K562 (cell line): ENCODE results near the gene ACTRT2. TPM values are rescaled to one million over a fixed set of nuclear protein-coding genes. Genes with fewer than 3 reads are reported as not detected.

Source experiments
- ATAC-seq: fragments of 200-7000 bp; cut with Tn5 transposase; 3 replicates; pipeline ENCODE4 v1.9.1; 2020; ENCODE audit warnings: moderate library complexity
- BruUV-seq: library from RNA; stranded (reverse); fragments of 400-500 nt; replicated peaks from 2 replicates; lab custom pipeline; 2021; lab: Mats Ljungman, UMichigan
- CTCF ChIA-PET: fragments of 300-600 bp; formaldehyde crosslinking; extraction: SDS; loops from one replicate; lab custom pipeline; 2021; ENCODE audit warnings: low intra/inter-chr PET ratio; lab: Yijun Ruan, JAX
- POLR2A ChIA-PET: fragments of 300-600, 350-650 bp; sonication (Branson Sonifier 250); formaldehyde crosslinking; extraction: SDS; loops from one replicate; lab custom pipeline; 2021; ENCODE audit warnings: antibody characterized with exemption, inconsistent platforms; lab: Yijun Ruan, JAX
- DNase-seq, 4 experiments: peaks; one replicate each; pipeline versions ENCODE4 v3.0.0 to v3.0.0-alpha.2; 2011 to 2018; ENCODE audit warnings: low spot score in 3 of 4, mixed read lengths in 3 of 4; ENCODE audit errors: extremely low read depth in 1 of 4
- FAIRE-seq: peaks from 2 replicates; lab custom pipeline; 2011; peaks lifted over from hg19 to GRCh38; lab: Jason Lieb, UNC
- H2AFZ ChIP-seq: 2 replicates; pipeline ENCODE4 v1.6.0; 2011; ENCODE audit warnings: low read depth, low read length, control low read depth, inconsistent platforms
- H3K27ac ChIP-seq: fragments of 200-600 bp; 3 replicates; pipeline ENCODE4 v1.8.0; 2011; ENCODE audit warnings: low read depth, mild to moderate bottlenecking, control low read depth, inconsistent platforms, low read length, moderate library complexity, mixed read lengths; ENCODE audit errors: extremely low read depth
- H3K27me3 ChIP-seq, 2 experiments: fragments of 300-600 bp in 1 of 2; 2 replicates in 1 of 2; 3 replicates in 1 of 2; pipeline versions ENCODE4 v1.6.0 to v1.8.0; 2011; ENCODE audit warnings: inconsistent platforms in 2 of 2, low read length in 2 of 2, mild to moderate bottlenecking in 1 of 2, mixed read lengths in 1 of 2, moderate library complexity in 1 of 2; ENCODE audit not compliant: control insufficient read depth in 2 of 2, insufficient read depth in 2 of 2
- H3K36me3 ChIP-seq: fragments of 300-600 bp; 3 replicates; pipeline ENCODE4 v1.8.0; 2011; ENCODE audit warnings: mild to moderate bottlenecking, low read length, inconsistent platforms; ENCODE audit not compliant: control insufficient read depth, insufficient read depth
- H3K4me1 ChIP-seq, 2 experiments: fragments of 200-600 bp in 1 of 2; replicated peaks in 1 of 2; 2 replicates in 1 of 2; 3 replicates in 1 of 2; pipeline versions ENCODE4 v1.5.1 to v1.8.0; 2011; ENCODE audit warnings: inconsistent platforms in 2 of 2, low read length in 2 of 2, mild to moderate bottlenecking in 1 of 2, mixed read lengths in 1 of 2, moderate library complexity in 1 of 2; ENCODE audit not compliant: control insufficient read depth in 2 of 2, insufficient read depth in 2 of 2
- H3K4me2 ChIP-seq: 2 replicates; pipeline ENCODE4 v1.6.1; 2011; ENCODE audit warnings: low read length, control low read depth, inconsistent platforms, mixed read lengths; ENCODE audit not compliant: insufficient read depth
- H3K4me3 ChIP-seq: fragments of 200-600 bp; sonication (generic), shearing (Covaris generic); 2 replicates; pipeline ENCODE4 v1.5.1; 2016; ENCODE audit warnings: control low read depth, inconsistent platforms
- H3K79me2 ChIP-seq: fragments of 200-600 bp; 3 replicates; pipeline ENCODE4 v1.8.0; 2011; ENCODE audit warnings: low read length, inconsistent platforms; ENCODE audit not compliant: control insufficient read depth, insufficient read depth
- H3K9ac ChIP-seq, 2 experiments: 2 replicates each; pipeline versions ENCODE4 v1.6.0 to v1.6.1; 2011; ENCODE audit warnings: low read depth in 2 of 2, low read length in 2 of 2, control low read depth in 1 of 2, inconsistent platforms in 1 of 2, mild to moderate bottlenecking in 1 of 2, mixed read lengths in 1 of 2; ENCODE audit not compliant: insufficient read depth in 1 of 2
- H3K9me1 ChIP-seq: one replicate; pipeline ENCODE4 v1.6.0; 2011; ENCODE audit warnings: inconsistent platforms, mild to moderate bottlenecking, low read length, moderate library complexity; ENCODE audit not compliant: control insufficient read depth, insufficient read depth
- H3K9me3 ChIP-seq: replicated peaks from 2 replicates; pipeline ENCODE4 v1.5.1; 2011; ENCODE audit warnings: low read depth, low read length, inconsistent platforms; ENCODE audit not compliant: control insufficient read depth, insufficient read depth
- H4K20me1 ChIP-seq: replicated peaks from 2 replicates; pipeline ENCODE4 v1.6.1; 2011; ENCODE audit warnings: low read length, inconsistent platforms, mixed read lengths; ENCODE audit not compliant: control insufficient read depth, insufficient read depth
- BRF2 ChIP-seq: IDR thresholded peaks from 3 replicates; pipeline ENCODE4 v1.6.1; 2011; ENCODE audit warnings: borderline replicate concordance, mild to moderate bottlenecking; ENCODE audit not compliant: insufficient read length, insufficient read depth
- DACH1 ChIP-seq: fragments of 450-650 bp; IDR thresholded peaks from 2 replicates; pipeline ENCODE4 v1.6.1; 2018; ENCODE audit not compliant: partially characterized antibody
- MAFF ChIP-seq: IDR thresholded peaks from 2 replicates; pipeline ENCODE4 v1.6.1; 2012; ENCODE audit warnings: low read length, improper control_type of control experiment
- POLR2G ChIP-seq: fragments of 200-400 bp; formaldehyde crosslinking; IDR thresholded peaks from 2 replicates; pipeline ENCODE4 v1.6.1; 2017; ENCODE audit warnings: low read depth, mild to moderate bottlenecking, antibody characterized with exemption, low read length, moderate library complexity
- PRDM10 ChIP-seq: fragments of 450-650 bp; IDR thresholded peaks from 2 replicates; pipeline ENCODE4 v1.6.1; 2018; ENCODE audit not compliant: partially characterized antibody
- SPI1 ChIP-seq: IDR thresholded peaks from 2 replicates; pipeline ENCODE4 v1.6.1; 2011; ENCODE audit warnings: low read depth, low read length, control low read depth, borderline replicate concordance
- ZFP1 ChIP-seq: fragments of 450-650 bp; formaldehyde crosslinking; IDR thresholded peaks from 2 replicates; pipeline ENCODE4 v1.4.0; 2020; ENCODE audit warnings: mild to moderate bottlenecking, mixed read lengths
- ZNF407 ChIP-seq: fragments of 450-650 bp; IDR thresholded peaks from 2 replicates; pipeline ENCODE4 v1.6.1; 2016; ENCODE audit warnings: low read depth
- WGBS: fragments of 100-300 bp; shearing (Covaris generic); methylation state at CpG from one replicate; pipeline ENCODE4 v1.1.6; 2016; ENCODE audit warnings: low coverage, mixed read lengths; ENCODE audit not compliant: insufficient coverage; ENCODE audit errors: missing lambda C conversion rate; 5-methylcytosine and 5-hydroxymethylcytosine counted together
- in situ Hi-C: fragments of 300-500 bp; cut with MboI; formaldehyde crosslinking; loops from 4 replicates; pipeline ENCODE4 v1.15.0; 2018; ENCODE audit warnings: inconsistent platforms, mixed read lengths
- intact Hi-C: fragments of 100-400 bp; cut with micrococcal nuclease; formaldehyde crosslinking; loops from 2 replicates; pipeline ENCODE4 v1.14.2; 2022
- polyA plus RNA-seq, 8 experiments: library from polyadenylated mRNA; depleted of rRNA in 4 of 8; stranded (reverse) in 5 of 8; unstranded in 3 of 8; fragments of >200 nt; fragmentation: Nextera tagmentation in 2 of 8; fragmentation: Illumina TruSeq in 1 of 8; extraction: Ambion mirVana in 2 of 8; extraction: Trizol in 1 of 8; gene quantifications; 2 replicates each; pipeline versions ENCODE4 v1.2.1 to v1.2.3, GENCODE V29; 2011 to 2014; ENCODE audit warnings: inconsistent platforms in 1 of 8, missing spikeins in 1 of 8
- total RNA-seq, 7 experiments: library from RNA; depleted of rRNA in 6 of 7; stranded (reverse); fragments of >200 nt in 6 of 7; fragmentation: Illumina TruSeq in 2 of 7; extraction: Trizol in 2 of 7; gene quantifications; 2 replicates each; pipeline versions ENCODE4 v1.2.1 to v1.2.3, GENCODE V29; 2011 to 2021; ENCODE audit warnings: low replicate concordance in 1 of 7

Gene ACTRT2
- total and polyA plus RNA-seq, 9 of the 15 experiments (the other 6 are each of a cell fraction or from before 2014, with no cell fraction given), result not detected

- CTCF ChIA-PET, result no interaction called here
- no peak overlapping the region for H3K9ac ChIP-seq
- no peaks in the 10 kb centered on the region for H3K9me1 ChIP-seq
- DNase-seq (no peak), ATAC-seq (no peak), FAIRE-seq (no peak)
- peaks cover 13 to 57% of the 10 kb centered on the region in 2 experiments; a peak in 4 of 5 replicates for H3K27me3 ChIP-seq
- no peaks in the 10 kb centered on the region; a peak in 1 of 5 replicates for H3K4me1 ChIP-seq
- no peaks in the 10 kb centered on the region for H3K79me2 ChIP-seq
- no peaks in the 10 kb centered on the region for H3K36me3 ChIP-seq
- POLR2A ChIA-PET, result interaction anchor here (0.6 kb wide), 1 partner anchor 513 kb away, joined by 3 read pairs; no protein-coding TSS in a partner anchor
- WGBS, result under 1% methylated on average over 23 of the region's 25 CpGs
- H3K4me3 ChIP-seq, result no peak overlapping the region
- in situ Hi-C loops, result no loop called here
- H3K27ac ChIP-seq, result no peak overlapping the region
- H3K9me3 ChIP-seq, result no peaks in the 10 kb centered on the region
- H2AFZ ChIP-seq, result no peak overlapping the region
- no TSS peak for BruUV-seq
- intact Hi-C loops, result no loop called here
- H3K4me2 ChIP-seq, result no peak overlapping the region
- no peaks in the 10 kb centered on the region for H4K20me1 ChIP-seq
- no peak for TF ChIP-seq BRF2
- no peak for TF ChIP-seq SPI1
- no peak for TF ChIP-seq PRDM10
- TF ChIP-seq ZNF407, result no peak
- no peak for TF ChIP-seq MAFF
- no peak for TF ChIP-seq ZFP1
- no peak for TF ChIP-seq POLR2G
- no peak for TF ChIP-seq DACH1
These were observed 11.9 kb downstream of the ACTRT2 start for GRCh38 chr1:3033040-3033789.
